Endothelial cell of hepatic sinusoid (primary cell): ENCODE results near the gene HMGB1.
"Not testable (repeated sequence)": the region's sequence is repeated elsewhere in the genome, so short reads cannot be mapped to it uniquely, and the experiment has no call there.

Source experiments
- in situ Hi-C: cut with HindIII; loops from 2 replicates; pipeline ENCODE4 v1.10.0; 2017; ENCODE audit warnings: low sequenced_read_pairs

Gene HMGB1

GRCh38 chr13:30473675-30474074 lies 7.9 kb upstream of the HMGB1 start:
- in situ Hi-C loops = no loop called here

GRCh38 chr13:30466841-30467252 lies 1.1 kb upstream of the HMGB1 start:
- in situ Hi-C loops = no loop called here

GRCh38 chr13:30466358-30466714 lies 600 bp upstream of the HMGB1 start:
- in situ Hi-C loops = no loop called here

DNA sequence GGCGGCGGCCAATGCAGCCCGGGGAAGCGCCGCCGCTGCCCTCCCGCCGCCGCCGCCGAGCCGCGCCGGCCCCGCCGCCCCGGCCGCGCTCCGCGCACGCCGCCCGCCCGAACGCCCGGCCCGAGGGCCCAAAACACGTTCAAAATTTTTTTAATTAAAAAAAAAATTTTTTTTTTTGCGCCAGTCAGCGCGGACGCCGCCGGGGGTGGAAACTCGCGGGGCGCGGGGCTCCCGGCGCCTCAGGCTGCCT lies 468 bp downstream of the HMGB1 start:
- in situ Hi-C loops = no loop called here

GRCh38 chr13:30464496-30465342 lies 1.0 kb downstream of the HMGB1 start:
- in situ Hi-C loops = no loop called here

DNA sequence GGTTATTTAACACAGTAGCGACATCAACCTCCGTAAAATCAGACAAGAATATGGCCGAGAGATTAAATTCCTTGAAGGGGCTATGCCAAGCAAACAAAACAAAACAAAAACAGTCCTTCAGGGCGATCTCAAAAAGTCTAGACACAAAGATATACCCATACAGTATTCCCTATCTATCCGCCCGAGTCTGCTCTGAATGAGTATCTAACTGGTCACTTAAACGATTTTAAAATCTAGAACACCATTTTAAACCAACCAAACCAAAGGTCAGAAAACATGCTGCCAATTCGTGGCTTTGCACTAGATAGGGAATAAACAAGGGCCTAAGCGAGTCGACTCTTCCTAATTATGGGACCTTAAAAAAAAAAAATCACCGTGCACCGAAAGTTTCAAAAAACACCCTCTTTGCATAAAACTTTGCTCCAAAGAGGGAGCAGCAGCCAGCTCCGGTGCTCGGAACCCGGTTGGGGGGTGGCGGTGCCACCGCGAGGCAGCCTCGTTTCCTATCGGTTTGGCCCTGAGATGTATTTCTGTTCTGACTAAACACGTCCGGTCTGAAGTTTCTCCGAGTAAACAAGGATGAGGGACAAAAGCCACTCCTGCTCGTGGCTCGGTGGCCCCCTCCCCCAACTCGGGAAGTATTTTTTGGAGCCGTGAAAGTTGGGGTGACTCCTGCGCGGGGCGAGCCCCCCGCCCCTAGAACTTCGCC lies 1.8 kb downstream of the HMGB1 start:
- in situ Hi-C loops = no loop called here

DNA sequence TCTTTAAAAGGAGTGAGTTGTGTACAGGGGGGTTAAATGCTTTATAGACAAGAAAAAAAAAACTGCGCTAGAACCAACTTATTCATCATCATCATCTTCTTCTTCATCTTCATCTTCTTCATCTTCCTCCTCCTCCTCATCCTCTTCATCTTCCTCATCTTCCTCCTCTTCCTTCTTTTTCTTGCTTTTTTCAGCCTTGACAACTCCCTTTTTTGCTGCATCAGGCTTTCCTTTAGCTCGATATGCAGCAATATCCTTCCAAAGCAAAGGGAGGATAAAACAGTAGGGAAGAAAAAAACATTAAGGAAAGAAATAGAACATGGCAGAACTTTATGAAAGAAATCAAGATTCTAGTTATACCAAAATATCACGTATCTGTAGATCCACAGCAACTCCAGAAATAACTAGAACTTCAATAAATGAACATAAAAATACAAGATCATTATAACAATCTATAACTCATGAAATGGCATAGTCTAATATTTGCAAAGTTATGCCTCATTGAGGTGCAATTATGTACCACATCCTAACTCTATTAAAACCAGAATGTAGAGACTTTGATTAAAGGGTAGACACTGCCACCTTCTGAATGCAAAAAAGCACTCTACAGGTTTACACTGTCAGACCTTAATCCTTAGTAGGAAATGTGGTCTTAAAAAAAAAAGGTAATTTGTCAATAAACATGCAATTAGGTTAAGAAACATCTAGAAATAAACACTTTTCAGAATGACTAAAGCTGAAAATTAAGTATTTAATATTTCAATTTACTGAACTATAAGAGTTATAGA lies 4.3 kb downstream of the HMGB1 start:
- in situ Hi-C loops = not testable (repeated sequence)

DNA sequence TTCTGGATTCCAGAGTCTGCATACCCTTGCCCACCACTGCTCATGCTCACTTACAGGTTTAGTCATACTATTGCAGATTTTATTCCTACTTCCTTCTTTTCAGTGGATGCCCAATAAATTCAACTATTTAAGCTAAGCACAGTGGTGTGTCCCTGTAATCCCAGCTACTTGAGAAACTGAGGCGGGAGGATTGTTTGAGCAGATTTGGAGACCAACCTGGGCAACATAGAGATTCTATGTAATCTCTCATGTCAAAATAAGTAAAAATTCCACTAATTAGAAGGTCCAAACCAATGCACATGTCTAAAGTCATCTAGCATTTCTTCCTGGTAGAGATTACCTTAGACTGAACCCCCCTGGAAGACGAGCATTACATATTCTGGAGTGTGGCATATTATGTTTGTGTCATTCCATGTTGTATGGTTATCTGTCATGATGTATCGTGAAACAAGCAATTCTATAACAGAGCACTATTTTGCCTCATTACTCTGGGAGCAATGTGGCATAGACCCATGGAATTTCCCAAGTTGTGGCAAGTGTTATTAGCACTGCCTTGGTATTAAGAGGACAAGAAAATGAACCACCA lies 8.3 kb downstream of the HMGB1 start:
- in situ Hi-C loops = no loop called here

GRCh38 chr13:30456290-30456689 lies 9.4 kb downstream of the HMGB1 start:
- in situ Hi-C loops = no loop called here

- in situ Hi-C loops = no loop called here
Observed at GRCh38 chr13:30454991-30455390, 10.7 kb downstream of the HMGB1 start.

DNA sequence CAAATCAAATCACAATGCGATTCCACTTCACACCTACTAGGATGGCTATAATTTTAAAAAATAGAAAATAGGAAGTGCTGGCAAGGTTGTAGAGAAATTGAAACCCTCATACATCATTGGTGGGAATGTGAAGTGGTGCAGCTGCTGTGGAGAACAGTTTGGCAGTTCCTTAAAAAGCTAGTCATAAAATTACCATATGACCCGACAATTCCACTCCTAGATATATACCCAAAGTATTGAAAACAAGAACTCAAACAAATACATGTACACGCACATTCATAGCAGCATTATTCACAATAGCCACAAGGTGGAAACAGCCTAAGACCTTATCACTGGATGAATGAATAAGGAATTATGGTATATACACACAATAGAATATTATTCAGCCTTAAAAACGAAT lies 12.0 kb downstream of the HMGB1 start:
- in situ Hi-C loops = no loop called here

GRCh38 chr13:30451476-30451875 lies 14.3 kb downstream of the HMGB1 start:
- in situ Hi-C loops = not testable (repeated sequence)

GRCh38 chr13:30450066-30450465 lies 15.7 kb downstream of the HMGB1 start:
- in situ Hi-C loops = no loop called here

DNA sequence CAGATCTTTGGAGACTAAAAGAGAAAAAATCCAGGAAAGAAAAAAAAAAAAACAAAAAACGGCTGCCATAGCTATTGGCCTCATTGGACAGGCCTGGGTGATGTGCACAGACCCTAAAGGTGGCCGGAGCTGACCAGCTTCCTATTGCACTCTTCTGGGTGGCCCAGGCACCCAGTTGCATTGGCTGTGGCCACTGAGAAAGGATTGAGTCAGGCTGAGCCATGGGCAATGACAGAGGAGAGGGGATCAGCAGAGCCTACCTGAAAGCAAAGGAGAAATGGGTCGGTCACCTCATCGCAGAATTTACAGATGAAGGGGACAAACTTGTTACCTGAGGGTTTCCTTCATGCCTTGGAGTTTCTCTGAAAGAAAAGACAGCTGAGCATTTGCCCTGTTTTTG lies 17.3 kb downstream of the HMGB1 start:
- in situ Hi-C loops = no loop called here

- in situ Hi-C loops = no loop called here
Observed at GRCh38 chr13:30446126-30446500, 19.6 kb downstream of the HMGB1 start.

- in situ Hi-C loops = no loop called here
Observed at GRCh38 chr13:30443957-30444404, 21.8 kb downstream of the HMGB1 start.

- in situ Hi-C loops = not testable (repeated sequence)
Observed at GRCh38 chr13:30443491-30443890, 22.2 kb downstream of the HMGB1 start.

GRCh38 chr13:30442926-30443325 lies 22.8 kb downstream of the HMGB1 start:
- in situ Hi-C loops = no loop called here

DNA sequence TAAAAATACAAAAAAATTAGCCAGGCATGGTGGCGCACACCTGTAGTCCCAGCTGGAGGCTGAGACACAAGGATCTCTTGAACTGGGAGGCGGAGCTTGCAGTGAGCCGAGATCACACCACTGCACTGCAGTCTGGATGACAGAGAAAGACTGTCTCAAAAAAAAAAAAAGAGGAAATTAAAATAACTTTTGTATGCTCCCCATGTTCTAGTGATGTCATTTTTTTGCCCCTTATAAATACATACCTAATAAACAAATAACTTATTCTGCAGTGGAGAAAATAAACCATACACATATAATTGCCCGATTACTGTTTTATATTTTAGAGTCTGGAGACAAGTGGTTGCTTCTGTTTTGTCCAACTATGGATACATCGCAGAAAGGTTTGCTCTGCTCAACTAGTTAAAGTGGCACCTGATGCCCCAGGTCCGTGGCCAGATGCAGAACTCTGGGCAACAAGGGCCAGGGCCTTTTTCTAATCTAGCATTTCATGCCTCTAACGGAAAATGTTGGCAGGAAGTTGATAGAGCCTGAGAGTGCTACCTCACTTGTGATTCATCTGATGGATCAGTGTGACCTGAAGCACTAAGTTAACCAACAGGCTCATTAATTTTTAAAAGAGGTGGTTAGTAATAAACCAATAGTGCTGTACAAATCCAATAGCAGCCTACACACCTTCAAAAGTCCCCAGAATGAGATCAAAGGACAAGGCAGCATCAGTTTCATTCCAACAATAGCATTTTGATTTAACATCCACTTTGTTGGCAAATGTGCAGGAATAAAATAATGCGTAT lies 24.6 kb downstream of the HMGB1 start:
- in situ Hi-C loops = no loop called here

GRCh38 chr13:30438286-30438685 lies 27.4 kb downstream of the HMGB1 start:
- in situ Hi-C loops = no loop called here

DNA sequence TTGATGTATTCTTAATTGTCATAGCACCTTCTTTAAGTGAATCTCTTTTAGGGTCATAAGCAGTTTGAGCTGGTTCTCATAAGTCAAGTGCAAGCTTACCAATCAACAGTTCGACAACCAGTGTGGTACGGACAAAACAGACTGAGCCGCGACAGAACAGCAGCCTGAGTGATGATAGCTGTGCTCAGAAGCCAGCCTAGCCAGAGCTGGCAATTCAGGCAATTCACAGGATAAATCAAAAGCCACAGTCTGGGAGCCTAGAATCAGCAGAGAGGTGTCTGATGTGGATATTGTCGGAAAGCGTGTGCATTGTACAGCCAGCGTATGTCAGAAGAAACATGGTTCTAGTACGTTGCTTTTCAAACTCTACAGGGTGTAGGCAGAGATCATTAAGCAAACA lies 28.6 kb downstream of the HMGB1 start:
- in situ Hi-C loops = no loop called here
